NCI-H69 (cell line): Measurements from ENCODE around the gene LCORL.
A peak's percentile ranks its signal among the peaks of the same experiment; 100 is the strongest.
"Not testable (repeated sequence)": the region's sequence is repeated elsewhere in the genome, so short reads cannot be mapped to it uniquely, and the experiment has no call there.

ENCODE experiments used
- DNase-seq: peaks from one replicate; lab custom pipeline; 2025; lab: John Stamatoyannopoulos, UW

The LCORL gene

DNA sequence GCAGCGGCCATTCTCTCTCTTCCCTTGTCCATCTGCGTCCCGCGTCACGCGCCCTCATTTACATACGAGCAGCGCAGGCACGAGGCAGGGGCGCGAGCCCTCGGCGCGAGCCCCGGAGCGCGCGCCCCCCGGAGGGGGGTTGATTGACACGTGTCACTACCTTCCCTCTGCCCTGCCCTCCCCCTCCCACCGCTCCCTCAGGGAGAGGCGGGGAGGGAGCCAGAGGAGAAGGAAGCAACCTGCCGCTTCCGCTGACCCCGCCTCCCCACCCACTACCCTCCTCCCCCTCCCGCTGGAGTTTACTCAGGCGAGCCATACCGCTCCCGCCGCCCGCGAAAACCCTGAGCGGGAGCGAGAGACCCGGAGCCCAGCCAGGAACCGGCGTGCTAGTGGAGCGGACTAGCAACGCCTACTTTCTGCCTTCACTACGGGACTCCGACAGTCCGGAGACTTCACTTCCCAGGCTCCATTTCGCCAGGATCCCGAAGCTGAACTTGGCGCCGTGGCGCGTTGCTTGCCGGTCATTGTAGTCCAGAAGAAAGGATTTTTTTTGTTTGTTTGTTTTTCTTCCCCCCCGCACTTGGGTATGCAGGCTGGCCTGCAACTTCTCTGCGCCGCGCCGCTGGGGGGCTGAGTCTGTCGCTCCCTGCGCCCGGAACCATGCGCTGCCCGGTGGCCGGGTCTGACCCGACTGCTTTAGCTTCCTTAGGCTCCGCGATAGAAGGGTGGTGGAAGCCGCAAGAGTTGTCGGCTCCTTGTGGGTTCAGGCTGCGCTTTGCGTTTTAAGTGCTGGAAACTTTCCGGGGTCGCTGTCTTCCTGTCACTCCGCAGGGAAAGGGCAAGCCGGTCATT is at the start of gene LCORL:
Gene LCORL (minus strand): TSS at position 36 of the 852 bp plus-strand sequence. CDS start 4 bp downstream, at position 32.
- peak; percentile 97 for DNase-seq

DNA sequence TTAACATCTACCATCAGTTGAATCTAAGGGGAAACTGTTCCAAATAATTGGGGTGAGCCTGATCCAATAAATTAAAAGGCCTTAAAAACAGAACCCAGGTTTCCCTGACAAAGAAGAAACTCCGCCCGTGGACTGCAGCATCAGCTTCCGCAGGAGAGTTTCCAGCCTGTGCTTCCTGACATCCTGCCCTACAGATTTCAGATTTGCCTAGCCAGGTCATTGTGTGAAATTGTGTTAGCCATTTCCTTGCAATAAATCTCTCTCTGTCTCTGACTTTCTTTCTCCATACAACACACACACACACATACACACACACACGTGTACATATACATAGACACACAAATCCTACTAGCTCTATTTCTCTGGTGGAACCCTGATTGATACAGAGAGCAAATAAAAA is 48.3 kb upstream of the LCORL start:
- no peak for DNase-seq

DNA sequence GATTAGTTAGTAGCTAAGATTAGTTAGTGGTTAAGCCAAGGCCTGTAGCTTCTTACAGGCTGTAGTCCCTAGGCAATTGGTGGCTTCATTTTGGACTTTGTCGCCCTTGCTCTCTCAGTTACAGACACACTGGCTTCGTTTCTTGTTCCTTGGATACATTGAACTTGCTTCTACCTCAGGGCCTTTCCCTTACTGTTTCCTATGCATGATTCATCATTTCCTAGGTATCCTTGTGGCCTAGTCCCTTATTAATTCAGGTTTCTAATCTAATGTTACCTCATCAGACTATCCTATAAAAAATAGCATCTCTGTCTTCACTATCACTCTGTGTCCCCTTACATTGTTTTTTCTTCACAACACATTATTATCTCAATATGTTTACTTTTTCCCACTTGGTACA is 45.5 kb upstream of the LCORL start:
- no peak for DNase-seq

DNA sequence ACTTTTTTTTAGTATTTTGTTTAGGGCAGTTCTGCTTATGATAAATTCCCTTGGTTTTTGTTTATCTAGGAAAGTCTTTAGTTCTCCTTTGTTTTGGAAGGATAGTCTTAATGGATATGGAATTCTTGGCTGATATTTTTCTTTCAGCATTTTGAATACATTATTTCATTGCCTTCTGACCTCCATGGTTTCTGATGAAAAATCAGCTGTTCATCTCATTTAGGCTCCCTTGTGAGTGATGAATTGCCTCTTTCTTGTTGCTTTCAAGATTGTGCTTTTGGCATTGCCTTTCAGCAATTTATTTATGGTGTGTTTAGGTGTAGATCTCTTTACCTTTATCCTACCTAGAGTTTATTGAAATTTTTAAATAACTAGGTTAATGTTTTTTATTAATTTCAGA is 41.5 kb upstream of the LCORL start:
- no peak for DNase-seq

DNA sequence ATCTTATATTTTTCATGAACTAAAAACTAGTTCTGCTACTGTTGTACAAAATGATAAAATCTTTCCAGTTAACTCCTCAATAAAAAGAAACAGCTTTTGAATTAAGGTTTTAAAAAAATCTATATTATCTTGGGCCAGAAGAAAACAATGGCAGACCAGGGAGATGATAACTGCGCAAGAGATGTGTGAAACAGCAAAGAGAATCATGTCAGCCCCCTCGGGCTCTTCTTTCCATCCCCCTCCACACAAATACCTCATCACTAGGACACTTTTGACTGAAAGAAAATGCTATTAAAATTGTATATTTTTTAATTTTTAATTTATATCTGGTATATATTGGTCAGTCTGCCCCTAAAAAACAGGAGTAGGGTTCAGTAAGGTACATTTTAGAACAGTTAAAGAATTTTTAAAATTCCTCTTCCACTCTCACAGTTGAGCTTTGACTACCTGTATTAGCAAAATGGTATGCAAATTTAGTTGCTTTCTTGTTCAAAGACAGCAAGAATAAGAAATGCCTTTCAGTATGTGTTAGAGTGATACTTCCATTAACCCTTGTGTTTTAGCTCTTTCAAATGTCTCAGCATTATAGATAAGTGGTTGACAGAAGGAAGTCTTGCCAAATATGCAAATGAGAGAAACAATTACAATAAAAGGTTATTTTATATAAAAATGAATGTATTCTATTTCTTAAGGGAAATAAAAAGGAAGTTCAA is 36.4 kb upstream of the LCORL start:
- DNase-seq: no peak

DNA sequence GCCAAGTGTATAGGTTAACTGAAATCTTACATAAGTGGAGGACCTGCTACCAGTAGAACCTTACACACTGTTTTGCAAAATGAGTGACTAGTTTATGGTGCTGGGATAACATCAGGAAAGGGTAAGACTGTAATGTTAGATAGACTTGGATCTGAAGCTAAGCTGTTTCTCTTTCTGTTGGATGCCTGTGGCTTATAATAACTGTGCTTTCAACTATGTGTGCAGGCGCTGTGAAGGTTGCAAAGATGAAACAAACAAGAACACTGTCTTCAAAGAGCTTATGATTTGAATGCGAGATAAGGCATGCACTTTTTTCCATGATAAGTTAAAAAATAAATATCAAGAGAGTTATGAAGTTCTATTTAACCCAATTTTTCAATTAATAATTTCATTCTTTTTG is 34.5 kb upstream of the LCORL start:
- no peak for DNase-seq

DNA sequence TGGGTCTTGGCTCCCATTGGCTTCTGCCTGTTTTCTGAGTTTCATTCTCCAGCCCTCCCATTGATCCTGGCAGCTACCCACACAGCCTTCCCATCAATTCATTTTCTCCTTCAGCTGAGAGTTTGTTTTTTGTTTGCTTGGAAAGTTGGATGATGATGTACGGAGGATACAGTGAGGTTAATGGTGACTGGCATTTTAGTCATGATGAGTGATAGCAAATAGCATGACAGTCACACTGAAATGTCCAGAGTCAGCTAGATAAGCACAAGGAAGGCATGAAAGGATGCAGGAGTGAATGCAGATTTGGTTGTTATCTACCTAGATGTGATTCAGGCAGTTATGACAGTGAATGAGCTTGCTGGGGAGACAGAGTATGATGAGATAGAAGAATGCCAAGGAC is 30.6 kb upstream of the LCORL start:
- DNase-seq: no peak

DNA sequence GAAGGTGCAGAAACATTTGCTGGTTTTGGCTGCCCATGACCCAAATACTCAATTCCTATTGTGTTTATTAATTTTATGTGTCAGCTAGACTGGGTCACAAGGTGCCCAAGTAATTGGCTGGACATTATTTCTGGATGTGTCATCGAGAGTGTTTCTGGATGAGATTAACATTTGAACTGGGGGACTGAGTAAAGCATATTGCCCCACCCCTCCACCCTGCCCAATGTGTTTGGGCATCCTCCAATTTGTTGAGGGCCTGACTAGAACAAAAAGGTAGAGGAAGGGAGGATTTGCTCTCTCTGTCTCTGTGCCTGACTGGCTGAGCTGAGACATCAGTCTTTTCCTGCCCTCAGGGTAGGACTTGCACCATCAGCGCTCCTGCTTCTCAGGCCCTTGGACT is 29.7 kb upstream of the LCORL start:
- no peak for DNase-seq

DNA sequence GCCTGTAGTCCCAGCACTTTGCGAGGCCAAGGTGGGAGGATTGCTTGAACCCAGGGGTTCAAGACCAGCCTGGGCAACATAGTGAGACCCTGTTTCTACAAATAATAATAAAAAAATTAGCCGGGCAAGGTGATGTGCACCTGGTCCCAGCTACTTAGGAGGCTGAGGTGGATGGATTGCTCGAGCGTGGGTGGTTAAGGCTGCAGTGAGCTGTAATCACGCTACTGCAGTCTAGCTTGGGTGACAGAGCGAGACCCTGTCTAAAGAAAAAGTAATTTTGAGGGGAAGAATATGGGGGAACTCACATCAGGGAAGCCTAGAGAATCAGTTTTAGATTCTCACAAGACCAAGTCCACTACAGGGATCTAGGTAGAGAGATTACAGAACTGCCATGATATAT is 28.9 kb upstream of the LCORL start:
- DNase-seq: no peak

DNA sequence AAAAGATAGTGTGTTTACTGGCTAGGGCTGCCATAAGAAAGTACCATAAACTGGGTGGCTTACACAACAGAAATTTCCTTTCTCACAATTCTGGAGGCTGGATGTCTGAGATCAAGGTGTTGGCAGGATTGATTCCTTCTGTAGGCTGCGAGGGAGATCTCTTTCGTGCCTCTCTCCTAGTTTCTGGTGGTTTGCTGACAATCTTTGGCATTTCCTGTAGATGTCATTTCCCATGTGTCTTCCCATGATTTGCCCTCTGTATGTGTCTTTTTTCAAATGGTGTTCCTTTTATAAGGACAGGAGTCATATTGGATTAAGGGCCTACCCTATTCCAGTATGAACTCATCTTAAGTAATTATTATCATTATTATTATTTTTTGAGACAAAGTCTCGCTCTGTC is 27.9 kb upstream of the LCORL start:
- no peak for DNase-seq

DNA sequence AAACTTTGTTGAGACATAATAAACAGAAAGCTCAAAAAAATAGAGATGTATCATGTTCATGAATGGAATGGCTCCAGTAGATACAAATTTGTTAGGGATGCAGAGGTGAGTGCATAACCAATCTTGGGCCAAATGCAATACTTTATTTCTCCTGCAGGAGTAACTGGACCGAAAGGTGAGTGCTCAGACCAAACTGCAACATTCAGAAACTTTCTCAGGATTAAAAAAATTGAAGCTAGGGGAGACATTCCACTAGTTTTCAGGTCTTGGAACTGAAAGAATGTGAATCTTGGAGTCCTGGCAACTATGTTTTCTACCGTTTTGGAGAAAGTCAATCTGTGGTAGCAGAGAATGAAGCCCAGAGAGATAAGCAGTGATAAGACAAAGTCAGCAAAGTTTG is 21.2 kb upstream of the LCORL start:
- no peak for DNase-seq

DNA sequence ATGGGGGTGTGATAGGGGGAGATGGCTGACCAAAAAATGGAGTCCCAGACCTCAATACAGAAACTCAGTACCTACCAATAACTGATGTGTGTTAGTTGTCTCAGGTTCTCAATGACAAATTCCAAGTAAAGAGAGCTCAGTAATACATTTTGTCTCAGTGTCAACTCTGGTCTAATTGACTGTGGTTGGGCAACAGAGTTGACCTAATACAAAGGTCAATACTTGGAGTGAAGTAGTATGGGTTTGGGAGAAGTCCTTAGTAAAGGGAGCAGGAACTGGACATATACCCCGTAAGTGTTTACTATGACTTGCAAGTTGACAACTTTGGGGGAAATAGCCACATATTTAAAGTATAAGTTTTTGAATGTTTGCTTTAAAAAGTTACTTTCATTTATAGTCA is 20.5 kb upstream of the LCORL start:
- DNase-seq: no peak

DNA sequence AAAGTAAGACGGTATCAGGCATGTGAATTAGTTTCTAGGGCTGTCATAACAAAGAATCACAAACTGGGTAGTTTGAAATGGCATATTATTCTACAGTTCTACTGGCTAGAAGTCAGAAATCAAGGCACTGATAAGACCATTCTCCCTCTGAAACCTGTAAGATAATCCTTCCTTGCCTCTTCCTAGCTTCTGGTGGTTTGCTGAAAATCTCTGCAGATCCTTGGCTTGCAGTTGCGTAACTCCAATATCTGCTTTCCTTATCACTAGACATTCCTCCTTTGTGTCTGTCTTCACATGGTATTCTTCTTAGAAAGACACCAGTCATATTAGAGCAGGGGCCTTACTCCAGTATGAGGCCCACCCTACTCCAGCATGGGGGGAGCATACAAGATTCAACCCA is 19.6 kb upstream of the LCORL start:
- DNase-seq: no peak

DNA sequence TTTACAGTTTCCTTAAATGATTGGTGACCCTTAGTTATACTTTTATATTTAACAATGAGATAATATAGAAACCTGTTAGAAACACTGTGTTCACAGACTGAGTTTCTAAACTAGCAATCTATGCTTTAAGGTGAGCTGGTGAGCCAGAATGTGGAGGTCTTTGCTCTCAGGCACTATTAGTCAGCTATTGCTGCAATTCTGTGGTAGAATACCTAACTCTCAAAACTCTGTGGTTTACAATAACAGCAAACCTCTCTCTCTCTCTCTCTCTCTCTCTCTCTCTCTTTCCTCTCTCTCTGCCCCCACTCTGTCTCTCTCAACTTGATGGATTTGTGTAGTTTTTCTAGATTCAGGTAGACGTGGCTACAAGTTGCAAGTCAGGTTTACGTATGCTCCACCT is 17.6 kb upstream of the LCORL start:
- no peak for DNase-seq

DNA sequence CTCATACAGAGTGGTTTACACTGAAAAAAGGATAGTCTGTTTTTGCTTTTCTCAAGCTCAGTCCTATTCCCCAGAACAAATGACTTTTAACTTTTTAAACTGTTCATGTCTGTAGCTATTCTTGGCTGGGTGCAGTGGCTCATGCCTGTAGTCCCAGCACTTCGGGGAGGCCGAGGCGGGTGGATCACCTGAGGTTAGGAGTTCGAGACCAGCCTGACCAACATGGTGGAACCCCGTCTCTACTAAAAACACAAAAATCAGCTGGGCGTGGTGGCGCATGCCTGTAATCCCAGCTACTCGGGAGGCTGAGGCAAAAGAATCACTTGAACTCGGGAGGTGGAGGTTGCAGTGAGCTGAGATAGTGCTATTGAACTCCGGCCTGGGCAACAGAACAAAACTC is 14.8 kb upstream of the LCORL start:
- DNase-seq: not testable (repeated sequence)

DNA sequence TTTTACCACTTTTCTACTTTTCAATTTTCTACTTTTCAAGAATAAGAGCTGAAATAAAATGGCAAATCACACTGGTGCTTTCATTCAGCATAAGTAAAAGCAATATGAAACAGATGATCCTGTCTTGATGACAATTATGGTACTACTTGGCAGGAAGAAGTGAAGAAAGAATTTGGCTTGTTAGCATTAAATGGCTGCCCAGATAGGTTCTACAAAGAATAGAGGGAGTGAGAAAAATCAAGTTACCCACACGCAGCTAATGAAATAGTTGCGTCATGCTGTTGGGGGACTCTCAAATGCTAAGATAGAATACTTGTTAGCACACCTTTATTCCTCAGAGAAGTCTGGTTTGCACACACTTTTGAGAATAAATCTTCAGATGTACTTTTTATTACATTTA is 12.5 kb upstream of the LCORL start:
- DNase-seq: no peak

DNA sequence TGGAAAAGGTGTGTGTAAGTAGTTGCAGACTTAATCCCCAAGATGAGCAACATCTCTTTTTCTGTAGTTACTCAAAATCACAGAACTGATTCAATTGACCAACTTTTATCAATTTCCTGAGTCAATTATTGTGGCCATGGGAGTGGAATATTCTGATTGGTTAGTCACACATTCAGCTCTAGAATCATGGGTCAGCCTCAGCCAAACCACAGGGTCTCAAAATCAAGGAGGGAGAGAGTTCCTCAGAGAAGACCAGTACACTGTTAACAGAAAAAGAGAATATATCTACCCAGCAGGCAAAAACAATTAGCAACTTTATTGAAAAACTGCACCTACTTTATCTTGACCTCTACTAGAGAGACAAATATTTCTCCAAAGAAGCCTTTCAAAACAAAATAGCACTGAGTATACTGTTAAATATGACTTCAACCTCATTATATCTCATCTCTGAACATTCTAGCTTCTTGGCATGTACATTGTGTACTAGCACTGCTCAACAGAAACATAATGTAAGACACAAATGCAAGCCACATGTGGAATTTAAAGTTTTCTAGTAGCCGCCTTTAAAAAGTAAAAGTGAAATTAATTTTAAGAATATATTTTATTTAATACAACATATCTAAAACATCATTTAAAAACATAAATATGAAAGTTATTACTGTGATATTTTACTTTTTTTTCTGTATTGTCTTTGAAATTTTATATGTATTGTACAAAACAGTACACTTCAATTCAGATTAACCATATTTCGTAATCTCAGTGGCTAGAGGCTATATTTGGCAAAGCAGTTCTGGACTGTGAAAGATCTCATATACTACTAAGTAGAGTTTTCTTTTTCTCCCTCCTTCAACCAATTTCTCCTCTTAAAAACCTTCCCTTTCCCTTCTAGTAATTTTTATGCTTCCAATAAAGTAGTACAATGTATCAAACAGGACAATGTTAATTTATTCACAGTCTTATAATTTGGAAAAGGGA is 11.8 kb upstream of the LCORL start:
- DNase-seq: no peak

DNA sequence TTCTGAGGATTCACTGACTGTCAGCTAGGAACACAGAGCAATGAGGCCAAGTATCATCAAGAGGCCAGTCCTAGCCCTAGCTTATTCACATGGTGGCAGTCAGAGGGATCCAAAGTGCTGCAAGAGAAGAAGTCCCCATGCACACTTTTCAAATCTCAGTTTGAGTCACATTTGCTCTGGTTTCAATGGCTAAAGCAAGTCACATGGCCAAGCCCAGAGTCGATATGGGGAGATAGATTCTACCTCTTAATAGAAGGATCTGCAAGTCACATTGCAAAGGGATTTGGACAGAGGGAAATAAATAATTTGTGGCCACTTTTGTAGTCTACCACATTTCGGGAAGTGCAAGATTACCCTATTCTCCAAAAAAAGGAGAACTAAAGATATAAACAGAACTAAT is 3.7 kb upstream of the LCORL start:
- DNase-seq: no peak

DNA sequence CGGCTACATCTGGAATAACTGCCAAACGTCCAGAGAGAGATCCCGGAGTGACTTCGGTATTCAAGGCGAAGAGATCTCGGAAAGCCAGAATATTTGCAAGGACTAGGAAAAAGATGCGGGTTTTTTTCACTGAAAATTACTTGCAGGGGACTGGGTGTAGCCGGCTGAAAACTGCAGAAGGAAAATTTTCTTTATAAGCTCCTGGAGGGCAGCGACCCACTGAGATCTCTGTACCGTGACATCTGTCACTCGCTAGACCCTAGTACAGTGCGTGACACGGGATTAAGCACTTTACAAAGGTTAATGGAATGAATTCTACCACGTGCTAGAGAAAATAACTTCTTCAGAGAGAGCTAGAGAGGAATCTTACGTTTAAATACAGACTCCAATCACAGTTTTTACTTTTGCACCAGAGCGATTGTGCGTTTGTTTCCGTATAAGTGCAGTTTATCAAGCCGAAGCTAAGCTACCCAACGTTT is 1.1 kb upstream of the LCORL start:
- DNase-seq: peak; percentile 27

DNA sequence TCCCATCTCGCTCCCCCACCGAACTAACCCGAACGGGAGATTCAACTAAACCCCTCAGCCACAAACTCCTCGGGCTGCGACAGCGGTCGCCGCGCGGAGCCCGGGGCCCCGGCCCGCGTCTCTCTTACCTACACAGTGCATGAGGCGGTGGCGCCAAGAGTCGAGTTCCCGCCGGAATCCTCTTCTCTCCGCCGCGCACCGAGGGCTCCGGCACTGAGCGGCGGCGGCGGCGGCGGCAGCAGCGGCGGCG is 160 bp downstream of the LCORL start:
- peak; percentile 75 for DNase-seq

DNA sequence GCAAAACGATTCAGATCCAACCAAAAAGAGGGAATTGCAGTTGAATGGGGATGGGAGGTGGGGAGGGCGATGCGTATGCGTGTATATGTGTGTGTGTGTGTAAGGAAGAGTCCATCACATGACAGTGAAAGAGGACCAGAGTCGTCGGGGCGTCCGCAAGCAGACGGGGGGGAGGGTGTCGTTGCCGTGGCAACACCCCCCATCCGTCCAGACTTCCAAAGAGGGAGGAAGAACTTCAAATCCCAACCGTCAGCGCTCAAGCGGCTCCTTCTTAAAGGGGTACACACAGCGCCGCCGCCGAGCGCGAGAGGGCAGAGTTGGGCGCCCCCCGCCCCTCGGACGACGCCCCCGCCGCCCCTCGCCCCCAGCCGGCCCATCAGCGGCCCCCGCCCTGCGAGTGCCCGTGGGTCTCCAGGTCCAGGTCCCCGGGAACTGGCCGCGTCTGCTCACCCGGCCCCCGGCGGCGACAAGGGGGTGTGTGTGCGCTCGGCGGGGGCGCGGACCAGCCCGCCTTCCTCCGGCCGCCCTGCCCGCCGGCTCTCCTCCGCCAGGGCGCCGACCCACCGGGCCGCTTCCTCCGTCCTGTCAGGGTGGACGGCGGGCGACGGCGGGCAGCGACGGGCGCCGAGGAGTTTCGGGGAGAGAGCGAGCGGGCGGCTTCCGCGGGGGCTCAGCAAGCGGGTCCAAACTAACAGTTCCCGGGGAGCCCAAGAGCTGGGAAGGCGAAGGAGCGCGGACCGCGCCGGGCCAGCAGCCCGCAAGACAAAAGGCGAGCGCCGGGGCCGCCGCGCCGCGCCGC is 685 bp downstream of the LCORL start:
- peak; percentile 92 for DNase-seq
